ENCODE measurements around the gene LRFN2. TPM values are rescaled to one million over a fixed set of nuclear protein-coding genes. Genes with fewer than 3 reads are reported as not detected.

Gene LRFN2
- total RNA-seq, 1 donor from 2014 or later: not detected

DNA sequence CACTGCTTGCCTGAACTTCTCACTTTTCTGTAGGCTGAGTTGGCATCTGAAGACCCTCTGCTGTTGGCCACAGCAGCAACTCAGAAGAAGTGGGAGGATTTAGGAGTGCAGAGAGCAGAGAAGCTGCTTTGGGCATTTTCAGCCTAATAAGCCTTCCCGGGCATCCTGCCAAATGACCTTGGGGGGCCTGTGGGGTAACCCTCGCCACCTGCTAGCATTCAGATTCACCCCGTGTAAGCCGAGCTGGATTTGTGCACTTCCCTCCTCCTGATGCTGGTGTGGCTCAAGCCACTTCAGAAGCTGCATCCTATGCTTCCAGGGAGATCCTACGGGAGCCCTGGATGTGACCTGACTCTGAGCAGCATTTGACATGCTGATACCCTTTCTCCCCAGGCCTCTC lies 114.8 kb downstream of the LRFN2 start:
- no peak for DNase-seq

DNA sequence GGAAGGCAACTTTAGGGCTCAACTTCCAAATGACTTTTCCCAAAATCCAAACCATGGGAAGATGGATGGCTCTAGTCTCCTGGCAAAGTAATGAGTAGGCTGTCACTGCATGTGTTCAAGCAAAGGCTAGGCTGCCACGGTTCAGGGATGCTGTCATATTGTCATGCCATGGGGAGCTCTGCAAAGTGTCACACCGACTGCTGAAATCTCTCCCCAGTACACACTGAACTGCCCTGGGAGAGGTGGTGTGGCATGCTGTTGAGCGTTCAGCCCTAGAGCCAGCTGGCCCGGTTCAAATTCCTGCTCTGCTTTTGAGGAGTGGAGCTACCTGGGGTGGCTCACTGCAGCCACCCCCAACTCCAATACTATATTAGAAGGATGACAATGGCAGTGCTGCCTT lies 115.9 kb downstream of the LRFN2 start:
- no peak for DNase-seq

DNA sequence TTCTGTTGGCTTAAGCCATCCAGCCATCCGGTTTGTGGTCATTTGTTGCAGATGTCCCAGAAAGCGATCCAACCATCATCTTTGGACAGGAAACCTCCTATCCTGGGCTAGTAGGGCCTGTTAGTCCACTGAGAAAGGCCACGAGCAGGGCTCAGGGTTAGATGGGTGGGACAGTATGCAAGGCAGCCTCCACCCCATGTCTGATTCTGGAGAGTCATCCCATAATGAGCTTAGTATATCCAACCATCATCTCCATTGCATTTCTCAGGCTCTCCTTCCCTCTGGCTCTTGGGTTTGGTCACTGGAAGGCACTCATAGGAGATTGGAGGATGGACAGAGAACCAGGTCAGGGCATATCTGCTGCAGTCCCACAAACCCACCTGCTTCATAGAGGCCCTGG lies 117.8 kb downstream of the LRFN2 start:
- DNase-seq: no peak

DNA sequence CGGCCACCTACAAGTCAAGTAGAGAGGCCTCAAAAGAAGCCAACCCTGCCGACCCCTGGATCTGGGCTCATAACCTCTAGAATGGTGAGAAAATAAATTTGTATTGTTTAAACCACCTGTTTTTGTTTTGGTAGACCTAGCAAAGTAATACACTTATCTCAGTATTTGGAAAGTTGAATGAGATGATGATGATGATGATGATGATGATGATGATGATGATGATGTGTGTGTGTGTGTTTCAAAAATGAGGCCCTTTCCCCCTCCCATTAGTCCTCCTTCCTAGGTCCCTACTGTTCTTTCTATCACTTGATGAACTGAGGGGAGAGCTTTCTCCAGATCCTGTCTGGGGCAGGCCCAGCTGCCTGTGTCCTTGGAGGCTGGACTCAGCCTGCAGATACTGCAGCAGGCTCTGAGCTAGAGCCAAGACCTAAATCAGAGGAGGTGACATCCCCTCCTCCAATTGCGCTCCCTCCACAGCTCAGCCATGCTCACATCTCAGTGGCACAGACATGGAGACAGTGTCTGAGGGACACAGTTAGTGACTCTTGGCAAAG lies 120.1 kb downstream of the LRFN2 start:
- no peak for DNase-seq

DNA sequence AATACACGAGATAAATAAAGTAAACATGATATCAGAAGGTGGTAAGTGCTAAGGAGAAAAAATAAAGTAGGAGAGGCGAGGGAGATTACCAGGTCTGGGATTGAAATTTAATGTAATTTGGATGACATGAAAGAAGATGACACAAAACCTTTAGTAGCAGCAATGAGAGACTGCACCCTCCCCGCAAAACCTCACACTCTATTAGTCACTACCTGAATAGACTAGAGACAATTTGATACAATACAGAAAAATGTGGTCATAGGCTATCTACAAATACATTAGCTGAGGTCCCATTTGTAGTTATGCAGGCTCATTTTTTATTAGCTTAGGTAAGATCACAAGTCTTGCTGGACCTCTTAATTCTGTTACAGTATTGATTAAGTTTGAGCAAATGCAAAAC lies 125.5 kb downstream of the LRFN2 start:
- no peak for DNase-seq

DNA sequence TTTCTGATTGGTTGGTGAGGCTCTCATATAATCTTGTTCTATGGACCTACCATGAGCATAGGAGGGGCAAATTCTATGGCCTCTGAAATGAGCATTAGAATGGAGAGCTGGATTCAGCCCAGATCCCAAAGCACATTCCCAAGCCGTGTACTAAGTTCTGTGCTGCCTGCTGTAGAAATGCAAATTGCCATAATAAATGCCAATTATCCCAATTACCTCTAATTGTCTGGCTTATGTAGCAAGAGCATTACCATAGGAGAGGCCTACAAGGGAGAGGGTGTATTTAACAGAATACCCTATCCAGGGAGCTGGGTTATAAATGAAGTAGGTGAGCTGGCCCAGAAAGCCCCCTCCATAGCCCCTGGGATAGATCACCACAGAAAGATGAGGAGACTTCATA lies 126.8 kb downstream of the LRFN2 start:
- DNase-seq: no peak

DNA sequence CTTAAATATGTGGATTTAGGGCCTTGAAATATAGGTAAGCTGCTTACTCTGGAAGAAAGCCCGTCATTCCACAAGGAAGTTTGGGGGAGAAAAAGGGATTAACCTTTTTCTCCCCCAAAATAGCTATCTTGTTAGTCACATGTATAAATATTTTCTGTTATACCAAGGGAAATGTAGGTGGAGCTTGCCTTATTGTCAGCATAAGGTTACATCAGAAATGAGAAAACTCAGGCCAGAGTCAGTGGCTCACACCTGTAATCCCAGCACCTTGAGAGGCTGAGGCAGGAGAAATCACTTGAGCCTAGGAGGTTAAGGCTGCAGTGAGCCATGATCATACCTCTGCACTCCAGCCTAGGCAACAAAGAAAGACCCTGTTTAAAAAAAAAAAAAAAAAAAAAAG lies 129.9 kb downstream of the LRFN2 start:
- DNase-seq: no peak

DNA sequence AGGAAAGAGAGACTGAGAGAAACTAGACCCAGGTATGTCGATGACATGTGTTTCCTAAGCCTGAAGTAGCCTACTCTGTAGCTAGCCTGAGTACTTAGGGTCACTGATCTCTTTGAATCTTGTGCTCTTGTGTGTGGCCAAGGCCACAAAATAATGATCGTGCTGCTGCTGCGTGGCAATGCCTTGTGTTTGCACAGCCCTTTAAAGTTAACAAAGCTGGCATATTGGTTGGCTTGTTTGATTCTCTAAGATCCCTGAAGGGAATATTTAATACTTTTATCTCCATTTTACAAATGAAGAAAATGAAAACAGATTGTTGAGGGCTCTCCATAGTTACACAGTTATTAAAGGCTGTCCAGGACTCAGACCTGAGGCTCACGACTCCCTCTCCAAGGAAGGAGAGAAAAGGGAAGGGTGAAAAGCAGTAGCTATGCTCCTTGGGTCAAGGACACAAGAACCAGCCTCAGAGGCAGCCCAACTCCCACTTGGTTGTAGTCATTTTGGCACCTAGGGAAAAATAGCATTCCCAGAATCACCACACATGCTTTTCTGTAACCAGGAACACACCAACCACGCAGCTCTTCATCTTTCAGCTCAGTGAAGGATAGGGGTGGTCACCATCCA lies 130.7 kb downstream of the LRFN2 start:
- no peak for DNase-seq

DNA sequence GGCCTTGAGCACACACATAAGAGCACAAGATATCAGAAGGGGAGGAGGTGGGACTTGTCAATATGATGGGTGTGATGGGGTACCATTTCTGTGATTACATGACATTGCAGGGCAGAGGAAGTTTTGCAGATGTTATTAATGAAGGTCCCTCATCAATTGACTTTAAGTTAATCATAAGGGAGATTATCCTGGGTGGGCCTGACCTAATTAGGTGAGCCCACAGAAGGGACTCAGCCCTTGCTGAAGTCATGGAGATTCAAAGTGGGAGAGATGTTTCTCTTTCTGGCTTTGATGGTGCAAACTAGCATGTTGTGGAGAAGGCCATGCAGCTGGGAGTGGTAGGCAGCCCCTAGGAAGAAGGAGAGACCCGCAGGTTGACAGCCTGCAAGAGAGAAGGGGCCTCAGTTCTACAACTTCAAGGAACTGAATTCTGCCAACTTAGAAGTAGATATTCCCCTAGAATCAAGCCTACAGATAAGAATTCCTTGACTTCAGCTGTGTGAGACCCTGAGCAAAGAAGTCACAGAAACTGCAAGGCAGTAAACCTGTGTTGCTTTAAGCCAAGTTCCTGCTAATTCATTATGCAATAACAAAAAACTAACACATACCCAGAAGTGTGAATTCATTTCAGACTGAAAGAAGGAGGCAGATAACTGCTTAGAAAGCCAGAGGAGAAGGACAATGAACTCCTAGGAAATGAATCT lies 131.3 kb downstream of the LRFN2 start:
- no peak for DNase-seq

DNA sequence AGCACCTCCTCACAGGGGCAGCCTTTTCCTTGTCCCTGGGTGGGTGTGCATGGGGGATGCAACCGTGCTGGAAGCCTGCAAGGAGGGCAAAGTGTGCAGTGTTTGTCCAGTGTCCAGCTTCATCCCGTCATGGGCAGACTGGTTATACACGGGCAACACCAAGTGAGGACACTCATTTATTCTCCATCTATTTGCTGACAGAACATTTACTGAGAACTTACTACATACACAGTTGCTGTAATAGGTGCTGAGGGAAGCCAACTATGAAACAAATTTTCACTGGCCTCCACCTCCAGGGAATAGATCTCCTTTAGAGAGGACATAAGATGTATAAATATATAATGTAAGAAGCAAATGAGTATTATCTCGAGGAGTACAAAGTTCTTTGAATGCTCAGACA lies 136.7 kb downstream of the LRFN2 start:
- no peak for DNase-seq

DNA sequence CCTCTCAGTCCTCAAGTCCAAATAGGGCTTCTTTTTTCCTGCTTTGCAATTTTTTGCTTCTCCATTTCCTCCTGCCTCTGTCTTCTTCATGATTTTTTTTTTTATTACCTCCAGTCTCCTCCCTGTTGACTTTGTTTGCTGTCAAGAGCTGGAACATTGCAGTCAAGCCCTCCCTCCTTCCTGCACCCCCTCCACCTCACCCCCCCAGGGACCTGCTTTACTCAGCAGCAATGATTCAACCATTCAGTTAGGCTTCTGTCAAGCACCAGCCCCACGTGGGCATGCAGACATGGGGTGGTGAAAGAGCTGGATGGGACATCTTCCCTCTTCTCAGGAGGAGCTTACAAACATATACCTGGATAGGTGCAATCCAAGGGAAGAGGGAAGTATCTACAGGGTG lies 142.4 kb downstream of the LRFN2 start:
- DNase-seq: no peak

DNA sequence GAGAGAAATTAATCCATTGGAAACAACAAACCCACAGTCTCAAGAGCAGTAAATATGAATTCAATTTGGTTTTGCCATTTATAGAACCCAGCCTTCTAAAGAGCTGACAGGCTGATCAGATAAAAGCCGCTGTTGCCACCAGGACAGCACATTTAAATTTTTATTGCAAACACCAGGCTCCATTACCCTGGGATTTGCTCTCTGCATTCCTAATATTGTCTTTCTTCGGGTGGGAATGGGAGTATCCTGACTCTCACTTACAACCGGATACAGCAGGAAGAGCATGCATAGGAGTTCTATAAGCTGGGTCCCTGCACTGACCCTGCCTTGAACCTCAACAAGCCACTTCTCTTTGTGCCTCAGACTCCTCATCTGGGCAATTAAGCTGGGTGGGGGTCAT lies 142.9 kb downstream of the LRFN2 start:
- DNase-seq: no peak

DNA sequence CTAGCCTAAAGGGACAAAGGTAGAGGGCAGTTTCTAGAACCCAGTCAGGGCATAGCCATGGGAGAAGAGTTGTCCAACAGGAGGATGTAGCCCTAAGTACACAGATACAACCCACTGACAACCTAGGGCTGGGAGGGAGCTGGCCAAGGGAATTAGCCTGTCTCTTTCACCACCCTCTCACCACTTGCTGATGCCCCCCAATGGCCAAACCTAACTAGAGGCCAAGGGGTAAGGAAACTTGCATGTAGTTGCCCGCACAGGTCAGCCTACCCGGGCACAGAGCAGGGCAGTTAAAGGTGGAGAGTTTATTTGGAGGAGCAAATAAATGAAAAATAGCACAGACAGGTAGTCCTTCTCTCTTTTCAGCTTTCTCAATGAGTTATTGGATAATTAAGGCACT lies 143.3 kb downstream of the LRFN2 start:
- no peak for DNase-seq

DNA sequence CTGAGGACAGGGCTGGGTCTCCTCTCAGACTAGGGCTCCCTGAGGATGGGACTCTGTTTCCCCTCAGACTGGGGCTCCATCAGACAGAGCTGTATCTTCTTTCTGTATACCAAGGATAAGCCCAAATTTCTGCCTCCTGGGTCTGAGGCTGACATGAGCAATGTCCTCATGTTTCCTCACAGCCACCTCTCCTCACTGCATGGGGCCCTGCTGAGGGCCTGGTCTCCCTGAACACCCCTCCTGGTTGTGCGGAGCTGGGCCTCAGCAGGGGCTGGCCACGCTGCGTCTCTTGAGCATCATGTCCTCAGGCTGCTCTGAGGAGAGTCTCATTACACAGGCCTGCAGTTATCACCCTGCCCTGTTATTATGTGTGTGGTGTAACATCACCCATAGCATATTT lies 144.6 kb downstream of the LRFN2 start:
- DNase-seq: no peak

DNA sequence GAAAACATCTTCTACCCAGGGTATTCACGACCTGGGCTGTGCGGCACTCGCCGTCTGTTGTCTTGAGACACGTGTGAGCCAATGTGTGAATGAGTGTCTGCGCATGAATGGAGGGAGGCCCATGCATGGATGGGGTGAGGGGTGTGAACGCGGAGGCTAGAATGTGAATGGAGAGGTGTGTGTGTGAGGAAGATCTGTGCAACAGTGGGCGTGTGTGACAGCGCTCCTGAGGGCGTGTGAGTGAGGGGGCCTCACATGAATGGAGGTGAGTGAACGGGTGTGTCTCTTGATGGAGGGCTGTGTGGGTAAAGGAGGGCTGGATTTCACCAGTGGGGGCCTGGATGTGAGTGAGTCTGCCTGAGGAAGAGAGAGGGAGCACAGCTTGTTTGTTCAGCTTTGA lies 146.0 kb downstream of the LRFN2 start:
- DNase-seq: no peak

DNA sequence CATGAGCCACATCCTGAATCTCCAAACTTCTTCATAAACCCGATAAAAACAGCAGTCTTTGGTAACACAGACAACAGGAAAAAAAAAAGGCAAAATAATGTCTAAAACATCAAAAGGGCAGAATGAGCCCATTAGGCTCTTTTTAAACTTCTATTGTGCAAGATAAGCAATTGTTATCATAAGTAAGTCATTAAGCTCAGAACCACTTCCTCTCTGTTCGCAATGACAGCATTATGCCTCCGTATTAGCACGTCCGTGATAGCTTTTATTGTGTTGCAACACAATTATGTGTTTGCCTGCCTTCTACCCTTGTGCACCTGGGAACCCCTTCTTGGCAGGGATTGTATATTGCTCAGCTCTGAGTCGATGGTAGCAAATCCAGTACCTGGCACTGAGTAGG lies 147.1 kb downstream of the LRFN2 start:
- DNase-seq: no peak

DNA sequence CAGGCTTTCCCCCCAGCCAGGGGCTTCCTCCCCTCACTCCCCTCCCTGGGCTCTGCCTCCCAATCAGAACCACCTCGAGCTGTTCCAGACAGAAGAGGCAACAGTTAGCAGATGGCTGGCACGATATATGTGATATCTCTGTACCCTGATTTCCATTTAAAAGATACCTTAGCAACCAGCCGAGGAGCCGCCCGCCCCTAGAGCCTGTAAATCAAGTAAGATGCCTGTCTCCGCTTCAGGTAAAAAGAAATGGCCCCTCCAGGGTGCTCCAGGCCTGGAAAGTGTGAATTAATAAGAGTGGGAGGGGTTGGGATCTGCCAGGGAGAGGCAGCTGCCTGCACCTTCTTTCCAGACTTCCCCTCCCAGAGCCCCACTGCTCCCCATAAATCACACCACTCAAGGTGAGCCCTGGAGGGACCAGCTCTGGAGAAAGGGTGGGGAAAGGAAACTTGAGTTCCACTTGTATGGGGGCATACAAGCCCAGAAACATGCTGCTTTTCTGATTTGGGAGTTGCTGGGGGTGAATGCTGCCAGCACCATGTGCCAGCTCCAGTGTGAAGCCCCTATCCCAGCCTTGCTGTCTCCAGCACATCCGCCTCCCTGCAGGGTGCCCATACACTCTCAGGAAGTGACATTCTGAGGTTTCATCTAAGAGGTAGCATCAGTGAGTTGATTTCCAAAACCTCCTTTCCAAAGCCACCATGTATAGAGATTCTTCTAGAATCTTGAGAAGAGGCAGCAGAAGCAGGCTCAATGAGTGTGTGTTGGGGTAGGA lies 148.0 kb downstream of the LRFN2 start:
- no peak for DNase-seq

DNA sequence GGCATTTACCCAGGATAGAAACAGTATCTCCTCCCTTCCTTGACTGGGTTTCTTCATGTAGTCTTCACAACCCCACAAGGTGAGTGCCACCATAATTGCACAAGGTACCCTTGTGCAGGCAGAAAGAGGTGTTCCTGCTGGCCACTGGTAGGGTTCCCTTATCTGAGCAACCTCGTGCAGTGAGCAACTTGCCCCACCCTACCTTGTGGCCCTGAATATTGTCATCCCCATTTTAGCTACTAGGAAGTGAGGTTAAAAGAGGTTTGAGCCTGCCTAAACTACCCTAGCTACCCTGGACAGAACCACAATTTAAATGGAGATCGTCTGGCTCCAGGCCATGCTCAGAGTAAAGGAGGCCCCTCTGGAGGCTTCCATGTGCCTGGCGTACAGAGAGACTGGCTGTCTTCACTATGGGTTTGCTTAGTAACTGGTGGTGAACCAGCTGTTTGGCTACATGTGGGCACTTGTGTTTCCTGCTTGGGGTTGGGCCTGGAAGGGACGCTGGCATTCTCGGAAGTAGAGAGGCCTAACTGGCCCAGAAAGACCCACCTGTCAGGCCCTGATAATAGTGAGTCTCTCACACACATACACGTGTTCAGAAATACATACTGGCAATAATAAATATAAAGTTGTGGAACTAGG lies 148.8 kb downstream of the LRFN2 start:
- DNase-seq: no peak

DNA sequence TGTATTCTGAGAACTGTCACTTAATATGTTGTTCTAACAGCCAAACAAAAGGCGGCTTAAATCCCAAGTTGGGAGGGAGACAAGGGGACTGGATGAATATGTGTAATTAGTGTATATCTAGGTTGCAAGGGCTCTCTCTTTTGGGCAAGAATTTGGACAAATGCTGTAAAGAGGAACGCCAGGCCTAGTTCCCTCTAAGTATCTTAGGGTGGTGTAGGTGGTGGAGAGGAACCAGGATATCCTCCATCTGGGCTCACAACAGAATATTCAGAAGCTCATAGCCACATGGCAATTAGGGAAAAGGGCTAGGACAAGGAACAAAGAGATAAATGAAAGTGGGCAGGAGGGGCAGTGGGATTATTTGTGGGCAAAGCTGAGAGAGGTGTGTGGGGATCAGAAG lies 149.5 kb downstream of the LRFN2 start:
- no peak for DNase-seq

DNA sequence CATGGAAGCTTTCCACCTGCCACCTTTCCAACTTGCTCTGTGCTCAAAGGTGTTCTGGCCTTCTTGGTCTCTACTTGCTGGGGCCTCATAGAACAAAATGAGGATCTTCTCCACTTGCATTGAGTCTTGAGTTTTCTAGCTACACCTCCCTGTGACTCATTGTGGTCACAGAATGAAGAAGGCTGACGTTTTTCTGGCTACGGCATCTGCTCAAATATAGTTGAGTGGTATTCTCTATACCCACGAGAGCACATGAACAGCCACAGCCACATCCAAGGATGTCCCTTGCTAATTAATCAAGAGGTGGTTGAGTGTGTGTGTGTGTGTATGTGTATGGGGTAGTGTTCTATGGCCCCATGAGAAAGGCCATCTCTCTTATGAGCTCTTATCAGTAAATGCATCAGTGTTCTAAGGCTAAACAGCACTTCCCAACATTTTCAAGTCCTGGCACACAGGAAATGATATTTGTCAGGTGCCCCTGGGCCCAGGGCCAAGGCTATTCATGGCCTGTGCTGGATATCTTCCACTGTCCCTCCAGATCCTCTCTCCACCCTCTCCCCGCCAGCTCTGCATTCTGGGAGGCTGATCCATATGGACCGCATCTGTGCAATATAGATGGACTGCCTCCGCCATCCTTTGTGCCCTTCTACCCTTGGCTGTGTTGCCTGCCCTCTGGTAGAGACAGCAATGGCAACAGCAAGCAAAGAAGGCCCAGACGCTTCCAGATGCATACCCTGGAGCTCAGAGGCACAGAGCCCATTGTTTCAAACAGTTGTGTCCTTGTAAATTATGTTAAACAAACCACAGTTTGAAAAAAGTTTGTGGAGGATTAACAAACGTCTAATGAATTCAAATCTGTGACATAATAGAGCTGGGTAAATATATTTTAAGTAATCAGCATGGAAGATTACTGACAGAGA lies 150.2 kb downstream of the LRFN2 start:
- no peak for DNase-seq

DNA sequence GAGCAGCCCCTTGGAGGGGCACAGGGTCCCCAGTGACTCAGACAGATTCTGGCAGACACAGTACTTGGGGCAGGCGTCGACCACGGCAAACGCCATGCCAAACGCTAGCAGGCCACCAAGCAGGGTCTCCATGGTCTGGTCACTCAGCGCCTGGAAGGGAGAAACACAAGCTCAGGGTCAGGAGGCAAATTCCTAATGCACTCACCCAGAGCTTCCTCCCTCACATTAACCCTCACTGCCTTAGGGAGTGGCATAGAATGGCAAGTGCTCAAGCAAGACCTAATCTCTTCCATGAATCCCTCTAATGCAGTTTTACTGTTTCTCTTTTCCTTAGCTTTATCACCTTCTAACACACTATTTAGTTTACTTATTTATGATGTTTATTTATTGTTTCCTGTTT lies 154.2 kb downstream of the LRFN2 start:
- DNase-seq: no peak

DNA sequence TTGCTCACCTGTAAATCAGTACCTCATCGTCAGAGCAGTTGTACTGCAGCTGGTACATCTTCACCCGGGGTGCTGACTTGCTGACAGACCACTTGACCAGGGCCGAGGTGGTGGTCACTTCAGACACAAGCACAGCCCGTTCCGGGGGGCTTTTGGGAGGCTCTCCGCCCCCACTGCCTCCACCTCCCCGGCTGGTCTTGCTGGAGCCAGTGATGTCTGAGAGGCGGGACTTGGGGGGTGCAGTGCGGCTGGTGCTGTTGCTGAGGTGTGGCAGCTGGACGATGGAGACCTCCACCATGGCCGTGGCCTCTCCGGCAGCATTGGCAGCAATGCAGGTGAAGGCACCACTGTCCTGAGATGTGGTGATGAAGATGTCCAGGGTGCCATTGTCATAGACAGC lies 155.5 kb downstream of the LRFN2 start:
- DNase-seq: no peak

Data from dermis blood vessel endothelial cell (primary cell).